Stimulated activated CD4-positive, alpha-beta T cell treated with anti-CD3 and anti-CD28 coated beads, TNF-alpha, amount 100 ng/mL, for 1 hour (primary cell): Measurements from ENCODE around the gene VIT.

ENCODE experiments used
- DNase-seq, 3 donors: peaks; one replicate each; pipeline ENCODE4 v3.0.0-alpha.2; 2020; ENCODE audit warnings: low read depth in 3 of 3, low spot score in 1 of 3

VIT gene, protein sequence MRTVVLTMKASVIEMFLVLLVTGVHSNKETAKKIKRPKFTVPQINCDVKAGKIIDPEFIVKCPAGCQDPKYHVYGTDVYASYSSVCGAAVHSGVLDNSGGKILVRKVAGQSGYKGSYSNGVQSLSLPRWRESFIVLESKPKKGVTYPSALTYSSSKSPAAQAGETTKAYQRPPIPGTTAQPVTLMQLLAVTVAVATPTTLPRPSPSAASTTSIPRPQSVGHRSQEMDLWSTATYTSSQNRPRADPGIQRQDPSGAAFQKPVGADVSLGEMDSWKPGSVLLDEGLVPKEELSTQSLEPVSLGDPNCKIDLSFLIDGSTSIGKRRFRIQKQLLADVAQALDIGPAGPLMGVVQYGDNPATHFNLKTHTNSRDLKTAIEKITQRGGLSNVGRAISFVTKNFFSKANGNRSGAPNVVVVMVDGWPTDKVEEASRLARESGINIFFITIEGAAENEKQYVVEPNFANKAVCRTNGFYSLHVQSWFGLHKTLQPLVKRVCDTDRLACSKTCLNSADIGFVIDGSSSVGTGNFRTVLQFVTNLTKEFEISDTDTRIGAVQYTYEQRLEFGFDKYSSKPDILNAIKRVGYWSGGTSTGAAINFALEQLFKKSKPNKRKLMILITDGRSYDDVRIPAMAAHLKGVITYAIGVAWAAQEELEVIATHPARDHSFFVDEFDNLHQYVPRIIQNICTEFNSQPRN

DNA sequence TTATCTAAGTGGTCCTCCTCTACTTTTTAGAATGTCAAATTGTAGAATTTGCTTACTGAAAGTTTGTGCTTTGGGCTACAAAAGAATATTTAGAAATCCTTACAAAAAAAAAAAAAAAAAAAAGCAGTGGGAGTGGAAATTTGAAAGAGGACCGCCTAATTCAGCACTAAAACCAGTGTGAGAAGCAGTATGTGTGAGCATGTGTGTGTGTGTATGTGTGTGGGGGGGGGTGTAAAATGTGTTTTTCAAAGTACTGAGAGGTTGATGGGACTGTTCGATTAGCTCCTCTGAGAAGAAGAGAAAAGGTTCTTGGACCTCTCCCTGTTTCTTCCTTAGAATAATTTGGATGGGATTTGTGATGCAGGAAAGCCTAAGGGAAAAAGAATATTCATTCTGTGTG is at the start of gene VIT:
VIT (plus strand) TSS at position 175 of the 400 bp plus-strand sequence. CDS start 19,664 bp downstream, outside the sequence.
- DNase-seq: no peak

DNA sequence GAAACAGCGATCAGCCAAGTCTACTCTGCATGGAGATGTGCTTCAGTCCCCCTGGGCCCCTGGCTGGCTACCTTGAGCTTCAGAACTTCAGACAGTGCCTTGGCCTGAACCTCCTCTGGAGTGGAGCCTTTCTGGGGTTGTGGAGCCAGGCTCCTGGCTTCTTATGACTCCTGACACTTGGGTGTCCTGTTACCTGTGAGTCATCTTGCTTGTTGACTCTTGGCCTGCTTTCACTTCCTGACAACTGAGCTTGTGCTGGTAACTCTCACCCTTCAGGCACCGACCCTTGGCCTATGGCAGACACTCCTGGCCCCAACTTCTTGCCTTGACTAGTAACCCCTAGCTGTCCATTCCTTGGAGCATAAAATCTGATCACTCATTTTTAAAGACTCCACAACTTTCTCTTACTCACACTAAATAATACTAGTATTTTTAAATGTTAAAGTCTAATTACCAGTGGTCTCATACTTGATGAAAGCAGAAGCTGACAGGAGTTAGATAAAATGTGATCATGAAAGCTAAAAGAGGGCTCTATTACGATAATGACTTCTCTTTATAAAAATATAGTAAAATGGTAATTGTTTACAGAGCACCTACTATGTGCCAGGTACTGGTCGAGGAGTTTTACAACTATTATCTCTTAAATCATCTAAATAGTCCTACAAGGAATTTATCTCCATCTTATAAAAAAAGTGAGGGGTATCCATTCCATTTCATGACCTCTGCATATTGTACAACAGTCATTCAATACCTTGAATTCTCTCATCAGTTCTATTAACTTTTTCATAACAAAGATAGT is 46.3 kb upstream of the VIT start:
- DNase-seq: no peak

DNA sequence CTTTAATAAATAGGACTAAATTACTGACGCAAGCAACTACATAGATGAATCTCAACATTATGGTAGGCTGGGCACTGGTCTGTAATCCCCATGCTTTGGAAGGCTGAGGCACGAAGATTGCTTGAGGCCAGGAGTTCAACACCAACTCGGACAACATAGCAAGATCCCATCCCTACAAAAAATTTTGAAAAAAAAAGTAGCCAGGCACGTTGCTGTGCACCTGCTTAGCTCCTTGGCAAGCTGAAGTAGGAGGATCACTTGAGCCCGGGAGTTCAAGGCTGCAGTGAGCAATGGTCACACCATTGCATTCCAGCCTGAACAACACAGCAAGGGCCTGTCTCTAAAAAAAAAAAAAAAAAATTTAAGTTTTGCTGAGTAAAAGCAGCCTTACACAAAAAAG is 43.4 kb upstream of the VIT start:
- DNase-seq: no peak

DNA sequence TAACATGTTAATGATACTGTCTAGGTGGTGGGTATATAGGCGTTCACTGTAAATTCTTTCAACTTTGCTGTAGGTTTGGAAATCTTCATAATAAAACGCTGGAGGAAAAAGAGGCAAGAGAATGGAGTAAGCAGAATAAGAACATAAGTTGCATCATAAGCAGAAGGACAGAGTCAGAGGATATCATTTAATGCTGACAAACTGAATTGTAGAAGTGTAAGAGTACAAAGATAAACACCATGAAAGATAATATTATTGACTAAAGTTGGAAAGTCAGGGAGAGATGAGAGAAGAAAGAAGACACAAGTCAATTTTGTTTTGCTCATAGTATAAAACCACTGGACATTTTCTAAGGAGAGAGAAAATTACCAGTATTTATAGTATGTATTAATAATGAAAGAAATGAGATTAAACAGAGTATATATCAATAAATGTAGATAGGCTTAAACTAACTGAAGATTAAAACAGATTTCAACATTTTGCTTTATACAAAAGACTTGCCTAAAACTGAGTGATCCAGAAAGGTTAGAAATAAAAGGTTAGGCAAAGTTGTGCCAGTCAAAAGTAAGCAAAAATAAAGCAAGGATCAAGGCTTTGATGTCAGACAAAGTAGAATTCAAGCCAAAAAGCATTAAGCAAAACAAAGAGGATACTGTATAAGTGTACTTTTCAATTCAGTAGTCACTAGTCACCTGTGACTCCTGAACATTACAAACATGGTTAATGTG is 42.4 kb upstream of the VIT start:
- DNase-seq: no peak

DNA sequence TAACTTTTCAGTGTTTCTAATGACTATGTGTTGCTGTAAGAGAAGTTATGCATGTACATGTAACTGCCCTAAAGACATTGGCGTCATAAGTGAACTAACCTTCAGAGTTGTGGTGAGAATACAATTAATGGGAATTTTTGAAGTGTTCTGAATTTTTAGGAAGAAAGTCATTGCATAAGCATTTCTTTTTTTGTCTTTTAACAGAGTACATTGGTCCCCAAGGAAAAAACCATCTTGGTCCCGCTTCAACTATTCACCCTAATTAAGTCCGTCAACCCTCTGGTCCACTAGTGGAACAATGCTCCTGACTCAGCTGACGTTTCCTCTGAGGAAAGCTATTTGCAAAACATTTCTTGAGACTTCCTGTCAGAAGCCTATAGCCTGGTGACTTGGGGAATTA is 41.1 kb upstream of the VIT start:
- DNase-seq: no peak

DNA sequence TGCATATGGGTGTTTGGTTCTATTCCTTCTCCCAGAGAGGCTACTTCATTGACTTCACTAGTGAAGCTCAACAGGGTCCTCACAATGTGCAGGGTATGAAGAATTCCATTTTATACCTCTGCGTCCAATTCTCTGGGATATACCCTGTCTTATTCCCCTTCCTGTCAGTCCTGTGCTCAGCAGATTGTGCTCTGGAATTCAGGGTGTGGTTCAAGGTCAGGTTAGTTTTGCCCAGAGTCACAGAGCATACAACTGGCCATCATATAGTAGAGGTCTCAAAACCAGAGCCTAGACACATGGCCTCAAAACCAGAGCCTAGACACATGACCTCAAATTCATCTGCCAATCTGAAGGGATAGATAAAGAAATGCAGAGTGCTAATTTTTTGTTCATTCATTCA is 38.8 kb upstream of the VIT start:
- no peak for DNase-seq

DNA sequence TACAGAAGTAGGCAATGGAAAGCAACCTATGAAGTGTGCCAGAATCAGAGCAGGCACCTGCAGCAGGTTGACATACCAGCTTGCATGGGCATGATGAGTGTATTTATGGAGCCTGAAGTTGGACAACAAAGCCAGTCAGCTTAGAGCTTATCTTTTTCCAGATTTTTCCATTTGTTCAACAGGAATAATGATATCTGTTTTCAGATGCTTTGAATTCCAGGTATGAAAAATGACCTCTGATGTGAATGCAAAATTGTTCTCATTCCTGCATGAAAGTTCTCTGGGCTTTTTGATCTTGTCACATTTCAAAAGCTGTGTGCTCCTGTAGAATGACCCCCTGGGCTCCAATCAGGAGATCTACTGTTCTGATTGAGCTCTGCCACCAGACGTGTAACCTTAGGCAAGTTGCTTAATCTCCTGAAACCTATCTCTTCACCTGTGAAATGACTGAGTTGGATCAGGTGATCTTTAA is 38.2 kb upstream of the VIT start:
- DNase-seq: no peak

DNA sequence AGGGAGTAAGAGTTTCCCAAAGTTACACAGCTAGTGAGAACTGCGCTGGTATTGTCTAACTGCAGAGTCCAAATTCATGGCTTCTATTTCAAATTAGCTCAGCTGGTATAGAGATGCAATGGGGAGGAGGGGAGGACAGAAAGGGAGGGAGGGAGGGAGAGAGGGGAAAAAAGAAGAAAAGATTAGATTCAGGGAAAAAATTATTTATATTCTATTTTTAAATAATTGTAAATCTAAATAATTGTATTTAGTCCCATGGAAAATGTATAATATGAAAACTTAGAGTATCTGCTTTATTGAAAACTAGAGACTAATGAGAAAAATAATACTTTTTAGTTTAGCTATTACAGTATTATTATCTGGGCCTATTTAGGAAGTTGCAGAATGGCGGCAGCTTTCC is 37.3 kb upstream of the VIT start:
- no peak for DNase-seq

DNA sequence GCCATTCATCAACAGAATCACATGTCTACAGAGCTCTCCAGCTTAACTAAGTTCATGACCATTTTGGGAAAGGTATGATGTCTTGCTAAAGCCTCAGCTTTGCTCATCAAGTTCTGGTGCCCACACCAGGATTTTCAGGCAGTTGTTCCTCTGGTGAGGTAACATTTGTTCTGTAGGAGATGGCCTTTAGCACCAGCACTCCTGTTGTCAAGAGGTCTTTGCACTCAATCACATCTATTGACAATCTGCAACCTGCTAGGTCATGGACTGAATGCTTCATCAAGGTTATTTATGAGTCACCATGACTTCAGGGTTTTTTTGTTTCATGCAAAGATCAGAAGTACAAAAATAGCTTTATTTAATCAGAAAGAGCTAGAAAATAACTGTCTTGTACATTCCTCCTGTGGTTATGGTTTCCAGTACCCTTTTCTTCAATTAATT is 36.6 kb upstream of the VIT start:
- no peak for DNase-seq

DNA sequence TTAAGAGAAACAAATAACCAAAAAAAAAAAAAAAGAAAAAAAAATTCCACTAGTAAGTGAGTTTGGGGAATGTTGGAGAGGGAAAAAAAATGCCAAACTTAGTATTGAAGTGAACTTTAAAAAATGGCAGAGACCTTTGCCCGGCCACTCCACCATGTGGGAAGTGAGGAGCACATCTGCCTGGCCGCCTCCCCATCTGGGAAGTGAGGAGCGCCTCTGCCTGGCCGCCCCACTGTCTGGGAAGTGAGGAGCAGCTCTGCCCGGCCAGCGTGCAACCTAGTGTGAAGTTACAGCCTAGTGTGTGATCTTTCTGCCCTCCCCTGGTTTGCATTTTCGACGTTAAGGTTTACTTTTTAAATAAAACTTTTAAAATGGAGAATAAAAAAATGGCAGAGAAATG is 33.9 kb upstream of the VIT start:
- DNase-seq: no peak

DNA sequence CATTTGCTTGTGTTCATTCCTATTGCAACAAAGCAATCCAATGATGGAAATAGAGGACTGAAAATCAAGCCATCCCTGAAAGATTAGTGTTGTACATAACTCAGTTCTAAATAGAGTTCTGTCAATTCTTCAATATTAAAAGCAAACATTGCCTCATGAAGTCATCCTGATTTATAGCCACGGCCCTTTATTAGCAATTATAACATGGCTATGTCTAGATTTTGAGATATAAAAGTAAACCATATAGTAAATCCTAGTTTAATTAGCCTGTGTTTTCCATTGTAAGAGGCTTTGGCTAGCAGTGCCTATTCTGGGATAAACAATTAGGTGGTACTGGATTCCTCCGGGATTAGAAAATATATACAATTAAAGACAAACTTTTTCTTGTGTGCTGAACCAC is 33.2 kb upstream of the VIT start:
- DNase-seq: no peak

DNA sequence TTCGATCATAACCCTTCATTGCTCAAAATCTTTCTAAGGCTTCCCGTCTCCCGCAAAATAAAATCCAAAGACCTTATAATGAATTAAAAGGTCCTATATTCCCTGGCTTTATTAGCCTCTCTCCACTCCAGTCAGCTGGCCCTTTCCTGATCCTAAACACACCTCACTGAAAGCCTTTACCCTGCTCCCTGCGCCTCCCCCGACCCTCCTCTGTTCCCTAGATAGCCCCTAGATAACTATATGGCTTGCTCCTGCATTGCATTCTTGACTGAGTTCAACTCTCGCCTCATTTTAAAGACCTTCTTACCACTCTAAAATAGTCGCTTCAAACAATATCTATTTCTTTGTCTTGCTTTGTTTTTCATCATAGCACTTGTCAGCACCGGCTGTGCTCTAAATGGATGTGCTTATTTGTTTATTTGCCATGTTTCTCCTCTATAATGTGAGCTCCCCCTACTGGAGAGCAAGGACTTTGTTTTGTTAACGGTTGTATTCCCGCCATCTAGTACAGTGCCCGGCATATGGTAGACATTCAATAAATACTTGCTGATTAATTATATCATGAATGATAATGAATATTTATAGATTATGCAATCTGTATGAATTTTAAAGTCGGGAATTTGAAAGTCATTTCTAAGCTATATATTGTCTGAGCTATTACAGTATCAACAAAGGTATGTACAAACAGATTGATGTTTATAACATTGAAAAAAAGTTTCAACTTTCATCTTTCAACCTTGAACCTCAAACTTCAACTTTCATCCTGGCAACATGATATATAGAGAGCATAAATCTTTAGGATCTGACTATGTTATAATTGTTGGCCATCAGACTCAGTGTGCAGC is 32.4 kb upstream of the VIT start:
- no peak for DNase-seq

DNA sequence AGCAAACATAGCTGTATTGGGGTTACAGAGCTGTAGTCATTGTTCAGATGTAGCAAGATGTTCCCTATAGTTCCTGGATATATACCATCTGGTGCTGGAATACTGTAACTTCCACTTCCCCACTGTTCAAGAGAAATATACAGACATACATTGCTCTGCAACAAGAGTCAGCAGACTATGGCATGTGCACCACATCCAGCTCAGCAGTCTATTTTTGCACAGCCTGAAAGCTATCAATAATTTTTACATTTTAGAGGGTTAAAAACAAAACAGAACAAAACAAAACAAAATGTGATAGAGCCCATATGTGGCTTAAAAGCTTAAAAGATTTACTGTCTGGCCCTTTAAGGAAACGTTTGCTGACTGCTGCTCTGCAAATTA is 31.8 kb upstream of the VIT start:
- DNase-seq: no peak

DNA sequence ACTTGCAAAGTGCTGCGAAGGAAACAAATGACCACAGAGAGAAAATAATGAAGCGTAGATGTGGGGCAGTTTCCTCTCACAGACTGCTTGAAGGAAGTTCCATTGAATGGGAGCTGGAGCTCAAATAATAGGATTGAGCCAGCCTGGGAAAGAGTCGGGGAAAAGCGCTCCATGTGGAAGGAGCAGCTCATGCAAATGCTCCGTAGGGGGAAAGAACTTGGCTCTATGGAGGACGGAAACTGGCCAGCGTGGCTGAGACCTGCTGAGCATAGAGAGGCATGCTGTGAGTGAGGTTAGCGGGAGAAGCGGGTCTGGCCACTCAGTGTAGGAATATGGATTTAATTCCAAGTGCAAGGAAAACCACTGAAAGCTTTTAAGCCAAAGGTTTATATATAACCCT is 28.6 kb upstream of the VIT start:
- no peak for DNase-seq

DNA sequence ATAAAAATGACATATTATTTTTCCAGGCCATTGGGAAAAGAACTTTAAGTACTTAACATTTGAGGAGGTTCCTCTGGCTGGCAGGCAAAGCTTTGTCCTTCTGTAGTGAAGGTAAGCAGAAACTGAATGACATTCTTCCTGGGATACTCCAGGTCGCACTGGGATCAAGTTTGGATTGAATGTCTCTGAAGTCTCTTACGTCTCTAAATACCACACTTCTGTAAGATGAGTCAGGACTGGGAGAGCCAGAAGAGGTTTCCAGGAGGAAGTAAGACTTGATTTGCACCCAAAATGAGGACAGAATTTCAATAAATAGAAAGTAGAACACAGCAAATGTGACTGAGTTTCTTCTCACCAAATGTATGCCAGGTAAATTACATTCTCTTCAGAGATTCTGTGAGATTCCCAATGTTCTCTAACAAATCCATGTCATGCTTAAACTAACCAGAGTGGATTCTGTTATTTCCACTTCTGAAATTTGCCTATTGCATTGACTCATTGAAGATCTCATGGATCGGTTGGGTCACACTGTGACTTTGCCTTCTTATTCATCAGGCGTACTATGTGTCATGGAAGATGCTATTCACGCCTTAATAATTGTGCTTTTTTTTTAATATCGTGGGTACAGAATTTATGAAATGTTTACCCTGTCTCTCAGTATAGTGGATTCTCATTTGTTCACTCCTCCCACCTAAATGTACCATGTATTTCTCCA is 25.5 kb upstream of the VIT start:
- DNase-seq: no peak

DNA sequence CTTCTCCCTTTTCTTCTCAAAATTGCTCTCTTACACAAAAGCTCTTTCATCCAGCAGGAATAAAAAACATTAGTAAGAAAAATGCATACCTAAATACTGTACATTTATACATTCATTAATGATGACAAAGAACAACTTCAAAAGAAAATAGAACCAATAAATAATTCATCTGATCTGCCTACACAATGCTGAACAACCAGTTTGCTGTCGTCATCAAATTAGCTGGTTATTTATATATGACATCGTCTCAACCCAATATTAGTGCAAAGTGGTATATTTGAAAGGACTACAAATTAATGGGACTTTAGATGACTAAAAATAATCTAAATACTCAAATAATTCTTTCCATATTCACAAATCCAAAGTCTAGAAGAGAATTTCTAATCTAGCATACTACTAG is 24.8 kb upstream of the VIT start:
- no peak for DNase-seq

DNA sequence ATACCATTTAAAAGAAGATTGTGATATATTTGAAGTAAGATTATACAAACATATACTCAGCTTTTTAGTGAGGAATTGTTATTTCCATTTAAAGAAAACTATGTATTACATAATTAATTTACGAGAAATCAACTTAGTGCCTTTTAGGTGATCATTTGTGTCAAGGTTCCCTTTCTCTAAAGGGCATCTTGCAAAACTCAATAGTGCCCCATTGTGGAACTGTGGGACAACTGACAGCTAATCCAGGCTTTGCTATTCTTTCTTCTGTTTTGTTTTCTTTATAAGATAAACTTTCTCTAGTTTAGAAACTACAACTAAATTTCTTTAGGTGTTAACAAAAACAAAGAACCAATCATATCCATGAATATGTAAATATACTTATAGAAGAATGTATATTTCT is 24.3 kb upstream of the VIT start:
- no peak for DNase-seq

DNA sequence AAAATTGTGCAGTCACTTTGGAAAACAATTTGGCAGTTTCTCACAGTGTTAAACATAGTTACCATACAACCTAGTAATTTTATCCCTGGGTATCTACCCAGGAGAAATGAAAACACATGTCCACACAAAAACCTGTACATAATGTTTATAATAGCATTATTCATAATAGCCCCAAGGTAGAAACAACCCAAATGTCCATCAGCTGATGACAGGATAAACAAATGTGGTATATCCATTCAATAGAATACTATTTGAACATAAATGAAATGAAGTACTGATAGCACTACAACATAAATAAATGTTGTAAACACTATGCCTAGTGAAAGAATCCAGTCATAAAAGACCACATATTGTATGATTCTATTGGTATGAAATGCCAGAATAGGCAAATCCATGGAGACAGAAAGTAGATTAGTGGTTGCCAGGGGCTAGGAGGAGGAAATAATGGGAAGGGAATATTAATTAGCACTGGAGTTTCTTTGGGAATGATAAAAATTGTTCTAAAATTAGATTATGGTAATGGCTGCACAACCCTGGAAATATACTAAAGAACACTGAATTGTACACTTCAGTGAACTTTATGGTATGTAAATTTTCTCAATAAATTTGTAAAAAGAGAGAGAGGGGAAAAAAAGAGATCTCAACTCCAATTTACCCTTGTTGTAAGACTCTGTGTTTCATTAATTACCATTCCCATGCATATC is 20.8 kb upstream of the VIT start:
- DNase-seq: no peak

DNA sequence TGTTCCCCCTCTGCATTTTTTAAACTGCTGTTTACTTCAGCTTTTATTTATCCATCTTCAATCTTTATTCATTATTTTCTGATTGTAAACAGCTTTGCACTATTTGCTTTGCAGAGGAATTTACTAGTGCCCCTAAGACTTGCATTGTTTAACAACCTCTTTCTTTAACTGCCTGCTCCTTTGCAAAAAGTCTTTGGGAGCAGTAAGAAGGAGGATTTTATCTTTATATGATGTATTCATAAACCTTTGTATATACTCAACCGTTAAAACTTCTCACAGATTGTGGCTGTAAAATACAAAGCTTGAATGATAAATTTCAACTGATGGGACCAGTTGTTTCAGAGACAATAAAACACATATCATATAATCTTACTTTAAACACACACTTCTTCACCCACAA is 20.1 kb upstream of the VIT start:
- no peak for DNase-seq
